Ovary (tissue), 3 donors: ENCODE measurements around the gene CCDC110.

ENCODE experiments used
- CTCF ChIP-seq, 3 donors: fragments of 450-650 bp in 2 of 3; fragments of 200-600 bp in 1 of 3; IDR thresholded peaks; one replicate each; pipeline versions ENCODE4 v1.5.1 to v1.8.0; 2016 to 2022; ENCODE audit warnings: antibody characterized with exemption in 3 of 3, mild to moderate bottlenecking in 1 of 3
- EP300 ChIP-seq: sonication (generic); formaldehyde crosslinking; IDR thresholded peaks from one replicate; pipeline ENCODE4 v1.6.1; 2017; ENCODE audit warnings: antibody characterized with exemption
- POLR2A ChIP-seq: fragments of 450-650 bp; IDR thresholded peaks from one replicate; pipeline ENCODE4 v1.6.1; 2017; ENCODE audit warnings: antibody characterized with exemption, mild to moderate bottlenecking, moderate library complexity
- donor health status: DM: no; HTN: no; CAD: no.

GRCh38 chr4:185471235-185472102 lies at the start of gene CCDC110:
- TF ChIP-seq POLR2A (peak; percentile 65), CTCF (IDR thresholded peaks at IDR 0.05) (peak; percentile 77 to 82 (median 79)), EP300 (no peak)
